NCI-H1436 treated with DMSO at 0.1 percent for 48 hours (cell line): ENCODE data around the gene ZEB2.

ENCODE experiments used
- DNase-seq: peaks from one replicate; lab custom pipeline; 2025; lab: John Stamatoyannopoulos, UW

Gene ZEB2

DNA sequence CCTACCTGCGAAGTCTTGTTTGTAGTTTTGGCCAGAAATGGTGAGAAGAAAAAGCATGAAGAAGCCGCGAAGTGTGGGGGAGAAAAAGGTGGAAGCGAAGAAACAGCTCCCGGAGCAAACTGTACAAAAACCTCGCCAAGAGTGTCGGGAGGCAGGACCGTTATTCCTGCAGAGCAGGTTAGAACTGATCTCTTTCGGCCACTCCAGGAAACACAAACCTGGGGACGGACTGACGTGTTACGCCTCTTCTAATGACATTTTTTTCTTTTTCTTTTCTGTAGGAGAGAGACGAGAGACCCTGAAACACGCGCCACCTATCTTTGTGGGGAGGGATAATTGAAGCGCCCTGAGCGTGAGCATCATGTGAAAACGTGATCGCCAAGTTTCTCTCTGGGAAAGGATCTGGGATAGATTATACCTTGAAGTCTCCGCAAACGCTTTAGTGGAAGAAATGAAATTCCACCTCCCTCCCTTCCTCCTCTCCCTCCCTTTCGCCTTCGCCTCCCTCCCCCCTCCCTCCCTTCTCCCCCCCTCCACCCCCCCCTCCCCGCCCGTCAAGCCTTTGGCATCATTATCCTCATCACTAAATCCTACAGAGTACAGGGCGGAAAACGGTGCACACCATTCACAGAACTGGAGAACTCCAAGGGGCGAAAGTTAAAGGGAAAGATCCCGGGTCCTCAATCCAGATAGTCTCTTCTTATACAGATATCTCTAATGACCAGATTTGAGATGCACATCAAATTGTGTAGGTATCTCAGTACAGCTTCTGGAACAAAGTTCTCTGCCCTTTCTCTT, at the start of gene ZEB2:
ZEB2 (minus strand) TSS at position 186 of the 798 bp plus-strand sequence. CDS start 2,769 bp downstream, outside the sequence.
- peak; percentile 35 for DNase-seq

DNA sequence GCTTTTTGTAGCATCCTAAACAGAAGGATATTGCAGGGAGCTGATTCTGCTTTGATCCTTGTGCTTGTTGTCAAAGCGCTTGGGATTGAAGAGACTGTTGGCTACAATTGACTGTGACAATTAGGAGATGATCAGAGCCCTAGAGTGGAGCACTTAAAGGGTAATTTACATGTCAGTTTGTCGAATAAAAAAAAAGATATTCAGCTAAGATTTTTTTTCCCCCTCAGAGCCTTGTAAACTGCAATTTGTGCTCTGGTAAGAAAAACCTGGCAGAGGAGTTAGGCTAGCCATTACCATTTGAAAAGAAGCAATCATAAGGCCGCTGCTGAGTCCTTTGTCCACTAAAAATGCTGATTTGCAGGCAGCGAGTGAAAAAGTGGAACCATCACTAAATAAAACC, 47.8 kb upstream of the ZEB2 start:
- no peak for DNase-seq

DNA sequence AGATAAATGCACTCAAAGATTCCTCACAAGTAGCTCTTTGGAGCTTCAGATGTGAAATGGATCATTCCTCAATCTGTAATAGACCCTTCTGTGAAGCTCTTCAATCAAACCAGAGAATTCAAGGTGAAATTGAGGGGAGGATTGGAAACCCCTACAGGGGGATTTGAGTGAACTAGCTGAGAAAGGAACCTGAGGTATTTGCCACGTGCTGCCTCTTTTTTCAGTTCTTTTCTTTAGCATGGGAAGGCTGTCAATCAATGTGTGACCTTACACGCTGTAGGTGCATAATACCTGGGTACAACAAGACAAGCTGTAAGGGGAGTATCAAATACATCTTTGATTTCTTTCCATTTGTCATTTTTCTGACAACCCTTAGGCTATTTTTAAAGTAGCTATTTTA, 46.5 kb upstream of the ZEB2 start:
- DNase-seq, result no peak

DNA sequence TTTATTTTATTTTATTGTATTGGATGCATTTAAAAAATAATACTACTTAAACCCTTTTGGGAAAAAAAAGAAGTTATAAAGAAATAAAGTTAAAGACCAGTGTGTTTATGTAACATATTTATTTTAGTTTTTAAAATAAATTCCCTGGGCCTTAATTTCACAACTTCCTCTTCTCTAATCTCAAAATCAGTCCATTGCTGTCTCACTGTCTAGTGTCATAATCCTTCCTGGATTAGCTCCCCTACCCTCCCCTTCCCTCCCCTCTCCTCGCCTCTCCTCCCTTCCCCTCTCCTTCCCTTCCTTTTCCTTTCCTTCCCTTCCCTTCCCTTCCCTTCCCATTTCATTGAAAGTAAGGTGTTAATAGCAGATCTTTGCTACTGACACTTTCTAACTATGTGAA, 40.3 kb upstream of the ZEB2 start:
- DNase-seq, result no peak

DNA sequence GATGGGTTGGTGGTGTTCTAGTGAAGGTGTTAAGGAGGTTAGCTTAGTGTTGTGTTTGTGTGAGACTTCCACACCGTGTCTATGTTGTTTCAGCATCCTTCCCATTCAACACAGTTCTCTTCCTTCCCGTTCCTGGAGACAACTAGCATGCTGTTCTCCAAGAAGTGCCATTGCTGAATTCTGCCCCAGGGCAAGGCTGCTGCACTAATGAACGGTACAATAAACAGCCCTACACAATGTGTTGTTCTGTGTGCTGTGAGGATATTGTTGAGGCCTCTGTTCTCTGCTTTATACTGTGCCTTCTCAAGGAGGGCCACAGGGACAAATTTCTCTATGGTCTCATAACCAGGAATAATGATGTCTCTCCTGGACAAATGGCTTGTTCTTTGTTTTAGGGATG, 39.8 kb upstream of the ZEB2 start:
- no peak for DNase-seq

DNA sequence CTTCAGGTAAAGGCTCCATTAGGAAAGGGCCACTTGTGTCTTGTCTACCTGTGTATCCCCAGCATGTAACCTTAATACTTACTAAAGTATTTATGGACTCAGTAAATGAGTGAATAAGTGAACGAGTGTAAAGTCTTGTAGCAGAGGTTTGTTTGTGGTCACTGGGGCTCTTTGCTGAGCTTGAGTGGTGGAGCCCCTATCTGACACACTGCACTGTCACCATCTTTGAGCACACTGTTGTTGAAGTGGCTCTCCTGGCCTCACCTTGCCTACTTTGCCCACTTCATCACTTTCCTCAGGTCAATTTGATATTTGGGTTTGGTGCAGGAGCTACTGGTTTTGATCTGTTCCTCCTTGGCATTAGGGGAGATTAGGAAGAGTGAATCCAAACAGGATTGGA, 39.3 kb upstream of the ZEB2 start:
- no peak for DNase-seq

DNA sequence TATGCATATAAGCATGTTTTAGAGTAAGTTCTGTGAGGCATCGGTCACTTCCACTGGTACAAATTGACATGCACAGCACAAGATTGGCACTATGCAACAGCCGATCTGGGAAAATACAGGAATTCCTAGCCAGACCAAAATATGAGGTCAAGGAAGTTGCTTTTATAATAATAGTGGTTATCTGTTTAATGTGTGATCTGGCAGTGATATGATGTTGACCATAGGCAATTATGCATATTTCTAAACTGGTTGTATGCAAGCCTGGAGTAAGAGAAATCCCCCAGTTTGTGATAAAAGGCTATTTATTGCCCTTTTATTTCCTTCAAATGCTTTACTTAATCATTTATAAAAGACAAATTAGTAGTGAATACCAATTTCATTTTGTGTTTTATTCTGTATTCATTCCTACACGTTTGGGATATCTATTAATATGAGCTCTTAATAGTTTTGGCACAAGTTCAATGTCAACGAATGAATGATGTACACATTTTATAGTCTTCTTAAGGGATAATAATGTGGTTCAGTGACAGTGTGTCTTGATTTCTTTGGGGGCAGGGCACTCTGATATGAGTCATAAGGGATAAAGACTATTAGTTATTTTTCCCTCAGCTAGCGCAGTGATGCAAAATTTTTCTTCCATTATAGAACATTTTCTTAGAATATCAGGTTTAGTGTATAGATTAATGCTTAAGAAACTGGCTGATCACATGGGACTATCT, 34.7 kb upstream of the ZEB2 start:
- no peak for DNase-seq

DNA sequence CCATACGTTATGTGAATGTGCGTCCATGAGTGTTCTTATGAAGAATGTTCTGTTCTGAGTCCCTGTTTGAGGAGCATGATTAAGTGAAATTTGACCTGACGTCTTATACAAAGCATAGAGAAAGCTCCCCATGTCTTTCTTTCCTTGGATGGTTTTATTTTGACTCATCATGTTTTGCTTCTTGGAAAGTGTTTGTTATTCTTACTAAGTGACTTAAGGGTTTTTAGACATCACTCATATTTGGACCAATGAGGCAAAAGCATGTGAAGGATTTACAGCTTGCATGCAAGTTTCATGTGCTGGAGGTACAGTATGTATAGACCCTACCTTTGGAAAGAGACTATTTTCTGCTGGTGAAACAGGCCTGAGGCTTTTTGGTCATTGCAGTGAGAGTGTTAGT, 33.5 kb upstream of the ZEB2 start:
- DNase-seq, result no peak

DNA sequence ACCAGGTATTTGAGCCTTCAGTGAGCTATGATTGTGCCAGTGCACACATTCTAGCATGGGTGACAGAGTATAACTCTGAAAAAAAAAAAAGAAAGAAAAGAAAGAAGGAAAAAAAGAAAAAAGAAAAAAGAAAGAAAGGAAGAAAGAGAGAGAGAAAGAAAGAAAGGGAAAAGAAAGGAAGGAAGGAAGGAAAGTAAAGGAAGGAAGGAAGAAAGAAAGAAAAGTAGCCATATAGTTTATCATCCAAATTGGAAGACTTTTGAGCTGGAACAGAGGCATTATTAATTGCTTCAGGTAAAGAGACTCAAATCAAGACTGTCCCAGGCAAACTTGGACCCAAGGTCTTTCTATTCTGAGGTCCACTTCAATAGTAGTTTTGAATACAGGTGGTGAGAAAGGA, 32.9 kb upstream of the ZEB2 start:
- DNase-seq, result no peak

DNA sequence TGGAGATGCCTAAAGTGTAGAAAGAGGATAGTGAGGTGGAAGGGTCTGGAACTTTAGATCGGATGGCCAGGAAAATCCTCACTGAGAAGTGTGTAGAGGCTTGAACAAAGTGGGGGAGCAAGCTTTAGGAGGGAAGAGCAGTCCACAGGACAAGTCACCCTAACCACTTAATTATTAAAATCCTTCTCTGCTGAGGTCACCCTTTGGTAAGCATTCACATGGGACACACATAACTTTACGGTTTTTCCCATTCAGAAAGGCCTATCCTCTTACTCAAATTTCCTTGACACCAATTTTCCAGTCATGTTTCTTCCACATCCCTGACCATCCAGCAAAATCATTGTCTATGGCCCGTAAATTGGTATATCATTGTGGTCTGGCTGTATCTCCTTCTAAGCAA, 31.0 kb upstream of the ZEB2 start:
- DNase-seq, result no peak

DNA sequence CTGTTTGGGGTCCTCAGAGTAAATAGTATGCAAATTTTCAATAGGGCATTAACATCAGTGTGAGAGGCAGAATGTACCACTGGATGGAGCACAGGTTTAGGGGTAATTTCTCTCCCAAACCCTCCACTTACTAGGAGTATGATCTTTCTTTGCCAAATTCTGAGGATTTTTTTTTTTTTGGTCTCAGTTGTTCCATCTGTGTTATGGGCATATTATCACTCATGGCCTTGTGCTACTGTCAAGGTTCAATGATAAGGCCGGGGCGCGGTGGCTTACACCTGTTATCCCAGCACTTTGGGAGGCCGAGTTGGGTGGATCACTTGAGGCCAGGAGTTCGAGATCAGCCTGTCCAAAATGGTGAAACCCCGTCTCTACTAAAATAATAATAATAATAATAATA, 30.2 kb upstream of the ZEB2 start:
- DNase-seq, result no peak

DNA sequence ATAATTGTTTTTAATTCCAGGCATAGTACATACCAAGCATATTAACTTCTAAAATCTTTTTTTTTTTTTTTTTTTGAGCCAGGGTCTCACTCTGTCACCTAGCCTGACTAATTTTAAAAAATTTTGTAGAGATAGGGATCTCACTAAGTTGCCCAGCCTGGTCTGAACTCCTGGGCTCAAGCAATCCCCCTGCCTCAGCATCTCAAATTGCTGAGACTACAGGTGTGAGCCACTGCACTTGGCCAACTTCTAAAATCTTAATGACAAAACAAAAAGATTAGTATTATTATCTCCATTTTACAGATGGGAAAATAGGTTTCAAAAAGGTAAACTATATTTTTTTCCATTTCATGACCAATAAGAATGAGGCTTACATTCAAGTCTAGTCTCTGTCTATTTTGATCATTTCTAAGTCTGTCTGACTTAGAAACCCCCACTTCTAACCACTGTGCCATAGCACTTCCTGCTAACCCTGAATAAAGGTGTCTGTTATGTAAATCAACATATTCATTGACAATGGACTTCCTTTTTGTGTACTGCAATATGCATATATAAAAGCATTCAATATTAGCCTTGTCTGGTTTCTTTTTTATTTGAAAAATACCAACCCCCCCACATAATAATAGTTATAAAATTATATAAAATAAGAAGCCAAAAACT, 28.7 kb upstream of the ZEB2 start:
- no peak for DNase-seq

DNA sequence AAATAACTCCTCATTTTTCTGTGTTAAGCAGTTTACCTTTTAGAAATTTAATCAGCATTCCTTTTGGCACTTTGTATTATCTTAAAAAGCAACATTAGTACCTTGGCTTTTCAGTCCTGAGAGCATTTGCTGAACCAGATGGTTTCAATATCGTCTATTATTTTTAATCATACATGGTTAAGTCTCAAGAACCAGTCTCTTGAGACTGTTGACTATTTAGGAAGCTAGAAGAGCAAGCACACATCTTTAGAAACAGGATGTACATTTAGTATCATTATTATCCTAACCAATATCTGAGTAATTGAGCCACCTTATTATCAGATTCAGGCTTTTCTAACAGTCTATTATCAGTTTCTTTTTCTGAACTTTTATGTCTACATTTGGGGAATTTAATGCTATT, 28.2 kb upstream of the ZEB2 start:
- no peak for DNase-seq

DNA sequence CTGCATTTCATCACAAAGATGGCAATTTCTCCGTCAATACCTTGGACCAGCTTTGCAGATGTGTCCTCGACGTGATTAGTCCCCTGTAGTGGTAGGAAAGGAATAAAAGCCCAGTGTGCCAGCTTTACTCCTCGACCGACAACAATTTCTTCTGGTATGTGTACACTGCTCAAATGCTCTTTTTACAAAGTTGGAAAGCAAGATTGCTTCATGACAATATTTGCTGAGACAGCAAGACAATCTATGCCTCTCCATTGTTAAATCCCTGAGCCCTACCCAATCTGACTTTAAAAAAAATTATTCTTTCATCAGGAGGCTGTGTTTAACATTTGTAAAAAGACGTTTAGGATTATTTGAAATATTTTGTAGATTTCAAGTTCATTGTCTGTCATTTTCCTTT, 27.6 kb upstream of the ZEB2 start:
- DNase-seq, result no peak

DNA sequence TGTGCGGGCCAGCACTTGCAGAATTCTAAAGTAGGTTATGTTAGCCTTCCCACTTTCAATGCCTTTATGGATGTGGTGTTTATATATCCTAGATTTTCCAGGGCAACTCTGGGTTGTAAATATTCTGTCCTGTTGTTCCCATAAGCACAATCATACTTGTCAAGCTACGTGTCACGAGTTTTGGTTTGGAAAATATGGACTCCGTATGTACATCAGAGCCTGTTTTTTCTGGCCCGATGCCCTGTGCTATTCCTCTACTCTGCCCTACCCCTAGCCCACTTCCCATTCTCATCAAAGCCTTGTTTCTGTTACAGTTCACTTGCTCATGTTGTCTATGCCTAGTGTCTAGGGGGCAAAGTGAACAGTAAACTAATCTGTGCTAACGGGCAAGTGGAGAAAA, 27.0 kb upstream of the ZEB2 start:
- no peak for DNase-seq

DNA sequence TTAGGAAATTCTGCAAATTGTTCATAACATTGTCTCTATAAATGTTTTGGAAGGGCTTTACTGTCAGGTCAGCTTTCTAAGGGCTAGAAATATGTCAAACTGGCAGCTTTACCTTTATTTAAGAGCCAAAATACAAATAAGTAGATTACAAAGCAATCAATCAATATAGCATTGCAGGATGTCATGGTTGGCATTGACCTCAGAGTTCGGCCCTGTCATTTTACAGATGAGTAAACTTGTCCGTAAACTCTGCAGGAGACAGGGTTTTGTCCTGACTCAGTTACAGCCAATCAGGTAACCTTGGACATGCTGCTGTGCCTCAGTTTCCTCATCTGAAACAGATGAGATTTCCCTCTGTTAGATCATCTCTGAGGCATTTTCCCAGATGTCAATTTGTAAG, 25.9 kb upstream of the ZEB2 start:
- DNase-seq, result no peak

DNA sequence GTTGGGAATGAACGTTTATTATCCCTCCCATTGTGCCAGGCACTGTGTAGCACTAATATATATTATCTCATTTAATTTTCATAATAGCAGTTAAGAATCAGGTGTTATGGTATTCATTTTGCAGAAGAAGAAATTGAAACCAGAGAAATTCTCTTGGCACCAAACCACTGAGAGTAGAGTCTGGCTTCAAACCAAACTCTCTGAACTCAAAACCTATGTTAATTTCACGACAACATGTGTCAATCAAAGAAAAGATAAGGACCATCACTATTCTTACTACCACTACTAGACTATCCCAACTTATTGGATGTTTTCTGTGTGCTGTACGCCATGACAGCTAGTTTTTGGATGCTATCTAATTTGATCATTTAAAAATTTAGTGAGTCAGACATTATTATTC, 24.1 kb upstream of the ZEB2 start:
- no peak for DNase-seq

DNA sequence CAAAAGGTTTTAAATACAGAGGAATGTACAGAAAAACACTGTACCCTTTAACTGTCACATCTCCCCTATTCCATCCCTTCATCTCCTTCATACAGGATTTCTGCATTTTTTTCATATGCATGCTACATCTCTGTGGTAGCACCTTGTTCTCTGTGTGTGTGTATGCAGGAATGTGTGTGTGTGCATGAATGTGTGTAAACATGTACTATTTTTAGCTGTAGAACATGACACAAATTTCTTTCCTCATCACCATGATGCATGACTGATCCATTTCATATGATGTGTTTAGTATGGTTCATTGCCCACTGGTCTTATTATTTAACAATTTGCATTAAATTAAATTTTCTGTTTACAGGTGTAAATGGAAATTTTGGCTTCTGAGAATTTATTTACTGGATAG, 21.5 kb upstream of the ZEB2 start:
- DNase-seq, result no peak

DNA sequence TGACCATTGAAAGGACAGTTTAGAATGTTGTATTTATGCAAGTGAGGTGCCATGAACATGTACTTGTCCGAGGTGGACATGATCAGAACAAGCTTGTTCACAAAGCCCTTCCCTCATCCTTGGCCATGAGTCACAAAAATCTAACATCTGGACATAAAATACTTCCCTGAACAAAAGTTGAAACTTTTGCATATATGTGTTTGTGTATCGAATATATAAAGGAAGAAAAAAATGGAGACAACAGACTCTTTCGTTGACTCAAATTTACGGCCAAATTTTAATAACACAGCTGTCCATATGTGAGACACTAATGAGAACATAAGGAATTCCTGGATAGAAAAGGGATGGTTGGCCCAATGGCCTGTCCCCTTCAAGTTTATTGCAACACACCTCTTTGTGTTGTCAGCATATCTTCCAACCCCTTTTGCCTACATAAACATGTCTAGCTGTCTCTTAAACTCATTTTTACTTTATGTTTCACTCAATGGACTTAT, 19.4 kb upstream of the ZEB2 start:
- DNase-seq, result no peak

DNA sequence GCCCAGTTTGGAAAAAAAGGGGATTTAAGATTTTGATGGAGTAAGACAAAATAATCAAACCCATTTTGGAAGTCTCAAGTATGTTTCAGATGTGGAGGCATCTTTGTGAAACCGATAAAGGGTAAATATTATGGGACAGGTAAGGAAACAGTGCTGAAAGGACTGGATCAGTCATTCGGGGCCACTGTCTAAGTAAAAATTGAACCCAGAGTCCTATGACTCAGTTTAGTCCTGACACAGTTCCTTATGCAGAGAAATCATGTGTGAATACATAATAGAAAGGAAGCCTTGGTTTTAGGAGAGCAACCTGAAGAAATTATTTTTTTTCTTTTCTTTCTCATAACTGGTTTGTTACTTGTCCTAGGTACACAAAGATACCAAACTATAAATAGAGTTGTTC, 15.4 kb upstream of the ZEB2 start:
- no peak for DNase-seq

DNA sequence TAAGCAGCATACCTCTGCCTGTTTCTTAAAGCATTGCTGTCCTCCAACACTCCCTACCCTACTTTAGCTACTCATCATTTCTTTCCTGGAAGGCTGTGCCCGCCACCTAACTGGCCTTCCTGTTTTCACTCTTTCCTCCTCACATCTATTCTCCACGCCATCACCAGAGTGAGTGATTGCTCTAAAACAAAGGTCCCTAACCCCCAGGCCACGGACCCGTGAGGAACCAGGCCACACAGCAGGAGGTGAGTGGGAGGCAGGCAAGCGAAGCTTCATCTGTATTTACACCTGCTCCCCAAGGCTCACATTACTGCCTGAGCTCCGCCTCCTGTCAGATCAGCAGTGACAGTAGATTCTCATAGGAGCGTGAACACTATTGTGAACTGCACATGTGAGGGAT, 13.3 kb upstream of the ZEB2 start:
- no peak for DNase-seq

DNA sequence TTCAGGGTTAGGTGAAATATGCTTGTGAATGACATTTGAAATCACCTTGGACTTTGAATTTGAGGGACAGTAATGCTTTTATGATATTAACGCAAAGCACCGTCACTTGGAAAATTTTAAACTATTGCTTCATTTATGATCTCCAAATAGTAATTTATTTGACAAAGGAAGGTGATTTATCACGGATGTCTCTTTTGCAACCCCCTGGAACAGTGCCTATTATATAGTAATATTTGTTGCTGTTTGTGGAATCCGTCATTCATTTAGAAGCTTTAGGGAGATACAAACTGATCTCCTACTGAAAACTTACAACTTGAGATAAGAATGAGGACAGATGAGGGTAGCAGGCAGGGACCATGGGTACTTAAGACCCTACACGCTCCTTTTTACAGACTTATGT, 10.7 kb upstream of the ZEB2 start:
- no peak for DNase-seq

DNA sequence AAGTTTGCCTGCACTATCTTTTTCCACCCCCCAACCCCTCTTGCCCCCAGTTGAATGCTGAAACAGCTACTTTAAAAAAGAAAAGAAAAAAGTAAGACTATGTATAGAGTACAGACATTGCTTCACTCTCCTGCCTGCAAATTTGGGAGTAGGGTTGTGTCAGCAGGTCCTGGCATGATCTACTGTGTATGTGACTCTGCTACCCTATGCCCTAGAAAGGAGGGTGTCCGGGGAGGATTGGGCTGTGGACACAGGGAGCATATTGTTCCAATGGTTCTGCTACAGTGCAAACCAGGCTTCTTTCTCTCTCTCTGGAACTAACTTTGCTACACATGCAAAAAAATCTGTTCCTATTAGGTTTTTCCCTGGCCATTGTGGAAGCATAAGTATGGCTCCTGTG, 9.9 kb upstream of the ZEB2 start:
- DNase-seq, result no peak
